HG03565 (cell line): ENCODE results near the gene TMCO4.
"Not testable (repeated sequence)": the region's sequence is repeated elsewhere in the genome, so short reads cannot be mapped to it uniquely, and the experiment has no call there.

Experiments
- ATAC-seq: cut with Tn5 transposase; IDR thresholded peaks from one replicate; pipeline ENCODE4 v1.9.1; 2021; ENCODE audit warnings: mild to moderate bottlenecking, moderate library complexity; ENCODE audit not compliant: unreplicated experiment

TMCO4 gene

GRCh38 chr1:19814244-19814661 lies 14.5 kb upstream of the TMCO4 start:
- no peak for ATAC-seq

- no peak for ATAC-seq
Measured at GRCh38 chr1:19813643-19813960, 13.9 kb upstream of the TMCO4 start.

- no peak for ATAC-seq
Measured at GRCh38 chr1:19812875-19813642, 13.3 kb upstream of the TMCO4 start.

- ATAC-seq, result no peak
Measured at GRCh38 chr1:19811206-19811851, 11.6 kb upstream of the TMCO4 start.

GRCh38 chr1:19809044-19809750 lies 9.5 kb upstream of the TMCO4 start:
- no peak for ATAC-seq

GRCh38 chr1:19808351-19808750 lies 8.6 kb upstream of the TMCO4 start:
- no peak for ATAC-seq

- ATAC-seq, result no peak
Measured at GRCh38 chr1:19804831-19805251, 5.1 kb upstream of the TMCO4 start.

- no peak for ATAC-seq
Measured at GRCh38 chr1:19802269-19802668, 2.6 kb upstream of the TMCO4 start.

GRCh38 chr1:19800076-19800804 lies 524 bp upstream of the TMCO4 start:
- ATAC-seq, result no peak

GRCh38 chr1:19798486-19799229 lies 1.1 kb downstream of the TMCO4 start:
- ATAC-seq, result no peak

- no peak for ATAC-seq
Measured at GRCh38 chr1:19797827-19798226, 1.9 kb downstream of the TMCO4 start.

GRCh38 chr1:19794583-19794982 lies 5.1 kb downstream of the TMCO4 start:
- no peak for ATAC-seq

GRCh38 chr1:19793360-19794046 lies 6.2 kb downstream of the TMCO4 start:
- no peak for ATAC-seq

- no peak for ATAC-seq
Measured at GRCh38 chr1:19792237-19793002, 7.3 kb downstream of the TMCO4 start.

- ATAC-seq, result not testable (repeated sequence)
Measured at GRCh38 chr1:19790061-19790975, 9.4 kb downstream of the TMCO4 start.

GRCh38 chr1:19786988-19787423 lies 12.7 kb downstream of the TMCO4 start:
- no peak for ATAC-seq

- ATAC-seq, result no peak
Measured at GRCh38 chr1:19785660-19786059, 14.1 kb downstream of the TMCO4 start.

GRCh38 chr1:19780267-19780877 lies 19.3 kb downstream of the TMCO4 start:
- no peak for ATAC-seq
